Activated effector memory CD4-positive, alpha-beta T cell treated with Interleukin-2 at 50 U/mL for 16 hours (primary cell): ENCODE results near the gene RAD51B.

Source experiments
- DNase-seq: peaks from one replicate; pipeline ENCODE4 v3.0.0-alpha.2; 2020

RAD51B gene

DNA sequence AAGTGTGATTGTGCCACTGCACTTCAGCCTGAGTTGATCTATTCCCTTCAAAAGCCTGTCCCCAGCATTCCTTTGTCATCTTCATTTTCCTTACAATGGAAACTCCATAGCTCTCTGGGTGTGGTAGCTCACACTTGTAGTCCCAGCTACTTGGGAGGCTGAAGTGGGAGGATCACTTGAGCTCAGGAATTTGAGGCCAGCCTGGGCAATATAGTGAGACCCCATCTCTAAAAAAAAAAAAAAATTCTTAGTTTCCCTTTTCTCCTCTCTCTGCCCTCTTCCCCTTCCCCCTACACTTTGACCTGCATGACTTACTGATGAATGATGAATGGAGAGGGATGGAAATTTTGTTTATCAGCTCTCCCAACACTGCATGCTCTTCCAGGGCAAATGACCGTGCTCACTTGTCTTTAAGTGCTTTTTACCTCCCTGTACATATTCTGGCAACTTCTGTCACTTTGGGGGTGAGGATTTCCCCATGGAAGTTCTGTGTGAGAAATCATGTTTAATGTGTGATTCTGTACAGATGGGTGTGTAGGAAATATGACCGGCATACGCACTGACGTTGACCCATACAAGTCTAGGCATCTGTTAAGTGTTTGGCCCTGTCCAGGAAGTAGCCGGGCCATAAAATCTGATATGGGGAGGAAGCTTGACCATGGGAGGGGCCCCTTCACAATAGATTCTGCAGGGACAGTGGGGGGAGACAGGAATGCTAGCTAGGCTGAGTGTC is 907.9 kb downstream of the RAD51B start:
- DNase-seq = no peak

DNA sequence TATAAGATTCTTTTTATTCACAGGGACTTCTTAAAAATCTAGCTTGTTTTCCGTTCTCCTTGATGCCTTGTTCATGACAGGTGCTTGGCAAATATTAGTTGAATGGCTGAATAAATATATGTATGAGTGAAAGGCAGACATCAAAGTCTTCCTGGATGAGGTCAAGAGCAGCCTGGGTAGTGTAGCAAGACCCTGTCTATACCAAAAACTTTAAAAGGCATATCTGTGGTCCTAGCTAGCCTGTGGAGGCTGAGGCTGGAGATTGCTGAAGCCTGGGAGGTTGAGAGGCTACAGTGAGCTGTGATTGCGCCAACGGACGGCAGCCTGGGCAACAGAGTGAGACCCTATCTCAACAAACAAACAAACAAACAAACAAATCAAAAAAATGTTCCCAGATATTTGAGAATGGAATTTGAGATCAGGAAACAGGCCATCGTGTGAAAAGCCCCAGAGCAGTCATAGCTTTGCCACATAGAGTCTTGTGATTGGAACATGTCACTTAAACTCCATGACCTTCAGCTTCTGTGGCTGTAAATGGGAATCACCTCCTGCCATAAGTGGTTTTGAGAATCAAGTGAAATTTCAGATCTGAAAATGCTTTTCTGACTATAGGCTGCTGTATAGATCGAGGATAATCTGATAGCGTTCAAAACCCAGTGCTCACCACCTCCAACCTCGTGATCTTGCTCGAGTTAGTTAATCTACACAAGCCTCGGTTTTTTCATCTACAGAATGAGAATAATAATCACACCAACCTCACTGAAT is 908.9 kb downstream of the RAD51B start:
- DNase-seq = no peak

DNA sequence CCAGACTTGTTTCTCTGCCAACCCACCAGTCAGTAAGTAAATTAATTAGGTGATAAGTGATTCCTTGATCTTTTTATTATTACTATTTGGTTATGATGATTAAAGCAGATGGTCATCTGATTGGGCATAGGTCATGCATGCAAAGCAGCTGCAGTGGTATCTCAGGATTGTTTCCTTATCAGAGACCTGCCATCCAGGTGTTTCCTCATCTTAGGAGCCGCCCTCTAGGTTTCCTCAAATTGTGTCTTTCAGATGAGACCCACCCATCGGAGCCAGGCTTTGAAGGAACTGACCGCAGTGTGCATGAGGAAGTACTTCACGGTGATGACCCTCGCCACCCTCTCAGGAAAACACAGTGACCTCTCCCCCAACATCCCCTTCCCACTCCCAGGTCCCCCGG is 910.0 kb downstream of the RAD51B start:
- no peak for DNase-seq

DNA sequence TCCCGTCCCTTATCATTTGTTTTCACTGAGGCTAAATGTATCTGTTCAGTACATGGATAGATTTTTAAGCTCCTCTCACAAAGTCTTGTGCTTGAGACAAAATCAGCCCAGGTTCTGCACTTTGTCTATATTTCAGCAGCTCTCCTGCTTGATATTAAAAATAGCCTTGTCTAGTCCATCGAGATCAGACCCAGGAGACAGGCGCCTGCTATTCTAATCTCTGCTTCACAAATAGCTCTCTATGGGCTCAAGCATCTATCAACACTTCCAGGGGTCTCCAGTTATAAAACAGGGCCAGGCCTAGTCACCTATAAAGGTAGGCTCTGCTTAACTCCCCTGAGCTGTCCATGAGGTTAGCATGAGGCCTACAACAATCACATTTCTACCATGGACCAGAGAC is 910.8 kb downstream of the RAD51B start:
- no peak for DNase-seq

DNA sequence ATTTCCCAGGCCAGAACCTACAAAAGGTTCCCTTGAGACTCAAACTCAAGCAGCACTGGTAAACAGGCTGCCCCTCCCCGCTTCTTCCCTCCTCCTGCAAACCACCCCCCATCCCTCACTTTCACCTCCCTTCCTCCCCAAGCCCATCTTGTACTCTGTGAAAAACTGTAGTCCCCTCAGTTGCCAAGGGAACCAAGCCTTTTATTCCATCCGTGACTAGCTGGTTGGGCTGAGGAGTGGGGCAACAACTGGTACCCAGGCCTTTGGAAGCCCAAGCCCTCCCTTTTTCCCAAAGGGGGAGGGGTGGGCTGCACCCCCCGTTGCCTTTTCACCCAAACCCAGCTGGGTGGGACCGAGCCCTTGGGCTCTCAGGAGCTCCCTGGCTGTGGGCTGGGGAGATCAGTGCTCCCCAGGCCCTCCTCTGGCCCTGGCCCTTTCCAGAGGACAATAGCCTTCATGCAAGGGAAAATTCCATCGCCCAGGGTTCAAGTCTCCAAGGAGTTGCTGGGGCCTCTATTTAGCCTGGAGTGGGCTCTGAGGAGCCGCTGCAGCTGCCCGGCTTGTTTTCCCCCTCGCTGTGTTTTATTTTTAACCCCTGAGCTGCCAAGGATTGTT is 911.3 kb downstream of the RAD51B start:
- no peak for DNase-seq

DNA sequence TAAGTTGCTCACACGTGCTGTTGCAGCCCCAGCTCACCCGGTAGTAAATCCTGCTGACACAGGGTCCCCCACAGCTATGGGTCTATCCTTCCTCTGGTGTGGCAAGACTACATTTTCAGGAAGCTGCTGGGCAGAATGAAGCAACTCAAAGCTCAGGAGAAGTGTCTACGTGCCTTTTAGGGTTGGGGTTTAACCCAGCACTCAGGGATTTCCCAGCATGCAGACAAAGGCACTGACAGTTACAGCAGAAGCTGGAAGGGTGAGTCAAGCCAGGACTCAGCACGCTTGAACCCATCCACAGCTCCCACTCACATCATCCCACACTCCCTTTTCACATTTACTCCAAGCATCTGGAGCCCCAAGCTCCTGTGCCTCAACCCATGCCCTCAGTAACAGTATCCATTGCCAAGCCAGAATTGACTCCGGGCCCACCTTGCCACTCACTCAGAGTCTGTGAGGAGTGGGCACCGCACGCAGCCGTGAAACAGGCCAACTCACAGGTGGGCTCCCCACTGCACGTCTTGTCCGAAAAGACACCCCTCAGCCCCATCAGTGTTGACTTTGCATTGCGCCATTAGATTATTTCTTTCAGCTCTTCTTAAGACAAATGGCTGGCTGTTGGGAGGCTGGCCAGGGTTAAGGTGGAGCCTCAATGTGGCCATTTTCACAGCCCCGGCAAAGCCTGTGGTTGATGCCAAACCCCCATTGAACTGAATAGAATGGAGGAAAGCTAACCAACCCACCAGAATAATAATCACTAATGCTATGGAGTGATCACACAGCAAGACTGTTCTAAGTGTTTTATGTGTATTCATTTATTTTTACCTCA is 913.7 kb downstream of the RAD51B start:
- no peak for DNase-seq

DNA sequence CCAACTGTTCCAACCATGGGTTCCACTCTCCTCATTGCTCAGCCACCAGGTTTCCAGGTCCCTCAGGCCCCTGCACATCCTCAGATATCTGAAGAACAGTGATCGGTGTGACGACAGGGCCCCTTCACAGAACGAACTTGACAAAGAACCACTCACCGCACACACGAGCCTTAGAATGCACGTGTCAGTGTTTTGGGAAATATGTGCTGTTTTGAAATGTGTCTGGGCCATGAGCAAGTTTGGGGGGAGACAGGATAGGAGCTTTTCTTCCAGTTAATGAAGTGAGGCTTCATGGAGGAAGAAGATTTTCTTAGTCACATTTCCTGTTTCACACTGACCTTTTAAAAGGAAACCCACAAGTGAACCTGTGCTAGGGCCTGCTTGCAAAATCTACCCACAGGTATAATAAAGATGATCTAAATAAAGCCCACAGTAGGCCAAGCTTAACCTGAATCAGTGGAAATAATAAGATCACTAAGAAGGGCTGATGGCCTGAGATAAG is 914.7 kb downstream of the RAD51B start:
- peak; percentile 12 for DNase-seq

DNA sequence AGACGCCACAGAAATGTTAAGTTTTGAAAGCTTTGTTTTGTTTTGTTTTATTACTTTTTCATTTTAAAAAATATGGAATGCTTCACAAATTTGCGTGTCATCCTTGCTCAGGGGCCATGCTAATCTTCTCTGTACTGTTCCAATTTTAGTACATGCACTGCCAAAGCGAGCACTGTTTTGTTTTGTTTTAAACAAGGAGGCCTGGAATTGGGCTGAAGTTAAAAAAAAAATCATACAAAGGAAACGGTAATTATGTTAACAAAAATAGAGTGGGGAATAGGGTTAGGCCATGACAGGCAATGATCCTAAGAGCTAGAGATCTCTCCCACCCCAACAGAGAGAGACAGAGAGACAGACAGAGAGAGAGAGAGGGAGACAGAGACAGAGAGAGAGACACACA is 916.3 kb downstream of the RAD51B start:
- no peak for DNase-seq

DNA sequence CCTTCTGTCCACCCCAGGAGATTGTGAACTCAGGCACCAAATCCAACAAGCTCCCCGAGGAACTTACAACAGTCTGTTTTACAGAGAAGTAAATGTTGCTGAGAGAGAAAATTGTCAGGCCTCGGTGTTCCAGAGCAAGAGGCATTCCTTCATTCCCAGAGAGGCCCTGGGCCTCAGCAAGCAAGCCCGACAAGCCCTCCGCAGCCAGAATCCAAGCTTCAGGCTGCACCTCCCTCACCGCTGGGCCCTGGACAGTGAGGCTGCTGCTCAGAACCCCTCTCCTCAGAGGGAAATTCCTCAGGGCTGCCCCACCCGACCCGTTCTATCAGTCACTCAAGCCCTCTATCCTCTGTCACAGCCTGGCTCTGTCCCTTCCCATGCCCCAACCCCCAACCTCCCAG is 916.9 kb downstream of the RAD51B start:
- no peak for DNase-seq

DNA sequence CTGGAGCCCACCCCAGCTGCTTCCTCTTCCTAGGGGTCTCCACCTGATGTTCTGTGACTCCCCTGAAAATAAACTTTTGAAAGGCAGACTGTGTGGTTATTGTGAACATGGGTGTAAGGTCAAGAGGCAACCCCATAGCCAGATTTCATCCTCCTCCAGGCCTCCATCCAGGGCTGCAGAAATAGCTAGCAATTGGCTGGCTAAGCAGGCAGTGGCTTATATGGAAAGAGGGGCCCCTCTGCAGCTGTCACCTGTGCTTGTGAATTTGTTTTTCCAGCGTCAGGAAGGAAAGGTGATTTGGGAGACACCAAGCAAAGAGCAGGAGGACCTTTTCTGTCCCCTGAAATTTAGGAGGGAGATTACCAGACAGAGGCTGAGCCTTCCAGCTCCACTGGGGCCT is 917.5 kb downstream of the RAD51B start:
- DNase-seq = no peak

DNA sequence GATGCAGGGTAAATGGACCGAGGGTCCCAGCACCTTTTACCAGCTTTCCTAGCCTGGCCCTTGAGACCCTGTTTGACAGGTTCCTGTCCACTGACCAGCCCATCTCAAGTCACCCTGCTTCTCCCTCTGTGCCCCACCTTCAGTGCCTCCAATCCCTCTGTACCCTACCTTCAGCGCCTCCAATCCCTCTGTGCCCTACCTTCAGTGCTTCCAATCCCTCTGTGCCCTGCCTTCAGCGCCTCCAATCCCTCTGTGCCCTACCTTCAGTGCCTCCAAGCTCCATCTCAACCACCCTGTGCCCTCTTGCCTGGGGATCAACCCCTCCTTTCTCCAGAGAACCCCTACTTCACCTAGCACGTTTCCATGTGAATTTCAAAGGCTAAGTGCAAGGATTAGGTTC is 919.0 kb downstream of the RAD51B start:
- no peak for DNase-seq

DNA sequence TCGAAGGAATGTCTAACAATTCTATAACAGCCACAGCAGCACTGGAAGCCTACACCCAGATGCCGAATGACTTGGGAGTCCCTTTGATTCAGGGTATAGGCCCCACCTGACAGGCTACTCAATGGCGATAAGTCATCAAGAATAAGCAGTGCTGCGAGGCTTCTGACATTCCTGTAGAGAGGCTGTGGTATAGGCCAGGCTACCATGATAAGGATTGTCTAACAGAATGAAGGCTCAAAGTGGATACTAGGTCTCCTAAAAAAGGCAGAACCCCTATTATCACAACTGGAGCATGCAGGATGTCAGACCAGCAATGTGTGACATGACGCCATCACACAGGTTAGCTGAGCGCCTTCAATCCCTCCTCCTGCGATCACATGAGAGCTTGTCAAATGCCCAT is 920.1 kb downstream of the RAD51B start:
- DNase-seq = no peak

DNA sequence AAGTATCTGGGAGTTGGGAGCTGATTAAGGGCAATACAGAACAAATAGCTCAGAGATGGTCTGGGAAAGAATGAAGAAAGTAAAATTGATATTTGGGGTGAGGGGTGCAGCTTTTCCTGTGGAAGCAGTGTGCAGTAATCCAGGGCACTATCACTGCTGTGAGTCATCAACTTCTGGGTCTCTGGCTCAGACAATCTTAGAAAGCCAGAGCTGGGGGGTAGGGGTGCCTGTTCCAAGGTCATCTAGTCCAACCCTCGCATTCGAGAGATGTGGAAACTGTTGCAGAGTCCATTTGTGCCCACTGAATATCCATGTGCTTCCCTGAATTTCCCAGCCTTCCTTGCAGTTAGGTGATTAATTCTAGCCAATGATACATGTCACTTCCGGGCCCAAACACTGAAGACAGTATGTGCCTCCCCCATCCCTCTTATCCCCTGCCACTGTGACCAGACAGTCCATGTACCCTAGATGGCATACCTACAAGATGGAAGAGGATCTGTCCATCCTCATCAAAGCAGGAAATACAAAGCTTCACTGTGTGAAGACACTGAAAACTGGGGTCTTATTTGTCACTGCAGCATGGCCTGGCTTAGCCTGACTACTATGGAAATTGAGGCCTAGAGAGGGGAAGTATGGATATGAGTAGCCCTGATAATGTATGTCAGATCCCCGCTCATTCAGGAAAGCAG is 921.4 kb downstream of the RAD51B start:
- DNase-seq = no peak

DNA sequence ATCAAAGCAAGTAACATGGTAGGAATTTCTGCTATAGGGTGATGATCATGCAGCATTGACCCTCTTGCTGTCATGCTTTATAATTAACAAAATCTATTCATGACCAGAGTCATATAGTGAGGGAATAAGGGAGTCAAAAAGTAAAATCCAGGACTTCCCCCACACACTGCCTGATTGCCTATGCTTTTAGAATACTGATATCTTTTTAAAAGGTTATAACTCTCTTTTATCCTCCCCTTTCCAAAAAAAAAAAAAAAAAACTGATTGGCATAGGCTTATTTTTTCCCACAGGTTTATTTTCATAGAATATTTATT is 921.9 kb downstream of the RAD51B start:
- DNase-seq = no peak

DNA sequence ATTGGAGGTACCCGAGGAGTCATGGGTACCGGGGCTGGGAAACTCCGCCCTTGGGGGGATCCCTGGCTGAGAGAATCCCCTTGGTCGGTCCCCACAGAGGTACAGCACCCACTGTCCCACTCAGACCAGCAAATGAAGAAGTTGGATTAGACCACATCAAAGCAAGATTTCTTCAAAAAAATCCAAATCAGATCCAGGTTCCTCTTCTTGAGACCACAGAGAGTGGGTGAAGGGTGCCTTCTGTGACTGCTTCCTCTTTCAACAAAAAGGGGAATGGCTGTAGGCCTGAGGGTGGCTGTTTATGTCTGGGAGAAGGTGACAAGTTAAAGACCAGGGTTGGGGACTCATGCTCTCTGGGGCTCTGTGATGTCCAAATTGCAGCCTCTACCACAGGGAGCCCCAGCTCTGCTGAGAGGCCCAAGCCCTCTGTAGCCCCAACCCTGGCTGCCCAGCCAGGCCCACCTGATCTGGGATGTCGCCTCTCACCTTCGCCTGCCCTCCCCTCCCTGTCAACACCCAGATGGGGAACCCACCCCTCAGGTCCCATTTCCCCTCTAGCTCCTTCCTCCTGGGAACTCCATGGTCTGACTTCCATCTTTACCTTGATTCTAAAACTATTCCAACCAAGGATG is 922.4 kb downstream of the RAD51B start:
- no peak for DNase-seq

DNA sequence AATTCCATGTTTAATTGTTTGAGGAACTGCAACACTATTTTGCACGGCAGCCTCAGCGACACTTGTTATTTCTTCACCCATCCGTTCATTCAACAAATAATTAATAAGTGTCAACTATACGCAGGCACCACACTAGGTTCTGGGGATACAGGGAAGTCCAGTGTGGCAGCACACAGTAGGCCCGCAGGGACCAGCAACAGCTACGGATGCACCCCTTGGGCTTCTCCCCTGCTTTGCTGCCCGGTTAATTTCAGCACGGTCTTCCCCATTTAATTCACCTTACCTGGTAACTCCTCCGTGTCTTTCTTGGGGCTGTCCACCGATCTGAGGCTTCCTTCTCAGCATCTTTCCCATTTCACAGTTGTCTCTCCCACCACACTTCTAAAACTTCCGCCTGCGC is 925.0 kb downstream of the RAD51B start:
- no peak for DNase-seq

DNA sequence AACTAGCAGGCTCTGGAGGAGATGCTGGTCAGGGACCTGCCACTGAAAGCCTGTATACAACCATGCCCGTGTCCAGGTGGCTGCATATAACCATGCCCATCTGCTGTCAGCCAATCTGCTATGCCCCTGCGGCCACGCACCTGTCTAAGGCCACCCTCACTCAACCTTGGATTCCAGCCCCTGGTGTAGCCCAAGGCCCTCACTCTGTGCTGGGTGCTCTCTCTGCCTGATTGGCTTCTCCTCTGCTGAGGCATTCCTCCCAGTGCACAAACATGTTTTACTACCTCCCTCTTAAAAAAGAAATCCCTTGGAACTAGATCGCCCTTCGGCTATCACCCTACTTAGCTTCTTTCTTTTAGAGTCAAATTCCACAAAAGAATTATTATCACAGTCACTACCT is 927.8 kb downstream of the RAD51B start:
- no peak for DNase-seq

DNA sequence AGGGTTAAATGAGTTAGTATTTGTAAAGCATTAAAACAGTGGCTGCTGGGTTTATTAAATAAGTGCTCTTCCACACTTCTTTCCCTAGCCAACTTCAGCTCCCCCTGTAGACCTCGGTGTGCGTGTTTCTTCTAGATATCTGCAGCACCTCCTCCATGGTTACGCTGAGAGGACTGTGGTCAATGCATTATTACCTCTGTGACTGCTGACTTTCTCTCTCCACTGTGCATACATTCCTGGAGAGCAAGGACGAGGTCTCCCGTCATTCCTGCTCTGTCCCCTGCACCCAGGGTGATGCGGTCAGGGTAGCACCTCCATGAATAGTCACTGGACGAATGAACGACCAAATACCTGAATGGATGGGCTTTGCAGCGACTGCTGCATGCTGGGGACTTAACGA is 928.7 kb downstream of the RAD51B start:
- DNase-seq = no peak

DNA sequence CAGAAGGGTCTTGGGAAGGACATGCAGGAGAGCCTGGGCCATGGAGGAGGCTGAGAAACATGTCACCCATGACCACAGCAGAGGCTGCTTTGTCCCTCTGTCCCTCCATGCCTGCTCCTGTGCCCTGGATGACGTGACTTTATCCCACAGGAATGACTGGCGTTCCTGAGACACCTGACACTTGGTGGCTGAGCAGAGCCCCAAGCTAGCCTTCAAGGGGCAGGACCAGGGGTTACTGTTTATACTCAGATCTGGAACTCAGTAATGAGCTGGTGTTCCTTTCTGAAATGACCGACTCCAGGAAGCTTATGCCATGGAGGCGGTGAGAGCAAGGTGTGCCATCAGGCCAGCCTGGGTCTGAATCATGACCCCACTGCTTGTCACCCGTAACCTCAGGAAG is 929.1 kb downstream of the RAD51B start:
- DNase-seq = no peak

DNA sequence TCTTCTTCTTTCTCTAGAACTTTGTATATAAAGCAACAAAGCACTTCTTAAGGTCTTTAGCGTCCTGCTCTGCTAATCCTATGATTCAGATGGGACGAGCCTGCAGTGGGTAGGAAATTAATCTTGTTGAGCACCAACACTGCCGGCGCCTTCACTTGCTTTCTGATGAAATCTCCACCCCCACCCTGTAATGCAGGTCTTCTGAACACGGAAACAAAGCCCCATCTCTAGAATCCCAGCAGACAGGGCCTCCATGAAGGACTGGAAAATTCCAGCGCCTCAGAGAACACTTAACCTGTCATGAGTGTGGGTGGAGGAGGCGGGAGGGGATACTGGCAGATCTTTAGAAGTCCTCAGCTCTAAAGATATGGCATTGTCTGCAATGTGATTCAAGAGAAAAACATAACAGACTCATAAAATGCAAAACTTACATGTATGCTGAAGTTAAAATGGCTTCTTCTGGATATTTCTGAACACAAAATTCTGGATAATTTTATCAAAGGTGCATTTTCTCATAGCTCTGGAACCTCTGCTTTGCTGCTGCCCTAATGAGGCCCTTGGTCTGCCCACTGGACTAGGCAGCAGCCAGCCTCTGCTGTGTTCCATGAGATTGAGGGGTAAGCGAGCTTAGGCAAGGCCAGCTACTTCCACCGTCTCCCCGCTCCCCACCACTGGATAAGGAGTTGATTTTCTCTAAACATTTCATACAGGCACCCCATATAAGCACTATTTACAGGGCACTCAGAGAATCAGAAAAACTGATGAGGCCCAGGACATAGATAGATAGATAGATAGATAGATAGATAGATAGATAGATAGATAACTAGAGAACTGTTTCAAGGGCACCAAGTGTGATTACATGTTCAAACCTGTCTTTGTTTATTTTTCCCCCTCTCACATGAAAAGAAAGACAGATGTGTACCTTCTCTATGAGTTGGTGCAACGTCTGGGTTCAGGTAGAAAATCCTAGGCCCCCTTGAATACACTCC is 930.2 kb downstream of the RAD51B start:
- no peak for DNase-seq
